Loucy (cell line): ENCODE results near the gene MOV10.

Experiments used
- H2AFZ ChIP-seq: fragments of 200-600 bp; sonication (generic); 2 replicates; pipeline ENCODE4 v1.6.0; 2016; ENCODE audit warnings: antibody characterized with exemption, mild to moderate bottlenecking, low read length, moderate library complexity
- H3F3A ChIP-seq: fragments of 200-600 bp; 2 replicates; pipeline ENCODE4 v1.6.0; 2016; ENCODE audit warnings: antibody characterized with exemption, low read depth, mild to moderate bottlenecking
- H3K27me3 ChIP-seq: fragments of 200-600 bp; sonication (generic); 2 replicates; pipeline ENCODE4 v1.6.1; 2014; ENCODE audit warnings: low read length, mild to moderate bottlenecking; ENCODE audit not compliant: insufficient read depth, poor library complexity, severe bottlenecking
- H3K36me3 ChIP-seq: fragments of 200-600 bp; sonication (generic); 2 replicates; pipeline ENCODE4 v1.6.1; 2016; ENCODE audit warnings: low read length; ENCODE audit not compliant: insufficient read depth
- H3K4me1 ChIP-seq: fragments of 200-600 bp; sonication (generic); 2 replicates; pipeline ENCODE4 v1.5.1; 2014; ENCODE audit warnings: low read length, mild to moderate bottlenecking; ENCODE audit not compliant: insufficient read depth, poor library complexity, severe bottlenecking
- H3K4me2 ChIP-seq: fragments of 200-600 bp; sonication (generic); 2 replicates; pipeline ENCODE4 v1.6.0; 2014; ENCODE audit warnings: antibody characterized with exemption, low read length, low read depth, mild to moderate bottlenecking; ENCODE audit not compliant: poor library complexity, severe bottlenecking
- H3K4me3 ChIP-seq: fragments of 200-600 bp; sonication (generic); 2 replicates; pipeline ENCODE4 v1.5.1; 2014; ENCODE audit warnings: low read length, mild to moderate bottlenecking, mixed read lengths; ENCODE audit not compliant: poor library complexity, severe bottlenecking
- H3K79me2 ChIP-seq: fragments of 200-600 bp; sonication (generic); 2 replicates; pipeline ENCODE4 v1.6.1; 2014; ENCODE audit warnings: low read length; ENCODE audit not compliant: insufficient read depth
- H3K9ac ChIP-seq: fragments of 200-600 bp; sonication (generic); 2 replicates; pipeline ENCODE4 v1.6.0; 2014; ENCODE audit warnings: mild to moderate bottlenecking, low read depth, low read length, moderate library complexity; ENCODE audit not compliant: poor library complexity, severe bottlenecking
- H3K9me2 ChIP-seq: fragments of 200-600 bp; sonication (generic); replicated peaks from 2 replicates; pipeline ENCODE4 v1.6.1; 2016; ENCODE audit warnings: low read depth, low read length, mixed read lengths
- H3K9me3 ChIP-seq: fragments of 200-600 bp; sonication (generic); 2 replicates; pipeline ENCODE4 v1.6.1; 2014; ENCODE audit warnings: mild to moderate bottlenecking, antibody characterized with exemption, low read length, low read depth; ENCODE audit not compliant: insufficient read depth
- H4K20me1 ChIP-seq: fragments of 200-600 bp; sonication (generic); 2 replicates; pipeline ENCODE4 v1.6.0; 2014; ENCODE audit warnings: antibody characterized with exemption, low read length, mild to moderate bottlenecking; ENCODE audit not compliant: insufficient read depth, poor library complexity, severe bottlenecking
- EZH2phosphoT487 ChIP-seq: fragments of 200-600 bp; IDR thresholded peaks from 2 replicates; pipeline ENCODE4 v1.6.1; 2018; ENCODE audit warnings: antibody characterized with exemption, mild to moderate bottlenecking, moderate library complexity, borderline replicate concordance
- TF ChIP-seq, protein P1 (sequence below): fragments of 200-600 bp; sonication (generic); conservative IDR thresholded peaks from 2 replicates; pipeline ENCODE4 v1.5.1; 2014; ENCODE audit warnings: mild to moderate bottlenecking, antibody characterized with exemption, low read length

The MOV10 gene

DNA sequence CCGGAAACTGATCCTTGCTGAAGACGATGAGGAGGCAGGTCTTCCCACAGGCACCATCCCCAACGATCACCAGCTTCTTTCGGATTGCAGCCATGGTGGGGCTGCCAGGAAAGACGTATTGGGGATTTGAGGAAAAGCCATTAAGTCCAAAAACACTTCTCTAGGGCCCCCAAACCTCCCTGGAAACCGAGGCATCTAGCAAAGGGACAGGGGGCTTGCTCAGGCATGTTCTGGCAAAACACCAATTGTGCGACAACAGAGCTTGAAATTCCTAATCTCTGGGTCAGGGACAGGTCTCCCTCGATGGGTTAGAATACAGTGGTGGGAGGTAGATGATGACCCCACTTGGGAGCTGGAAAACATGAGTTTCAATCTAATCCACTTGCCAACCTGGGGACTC, 29.2 kb downstream of the MOV10 start:
- TF ChIP-seq, protein P1, sequence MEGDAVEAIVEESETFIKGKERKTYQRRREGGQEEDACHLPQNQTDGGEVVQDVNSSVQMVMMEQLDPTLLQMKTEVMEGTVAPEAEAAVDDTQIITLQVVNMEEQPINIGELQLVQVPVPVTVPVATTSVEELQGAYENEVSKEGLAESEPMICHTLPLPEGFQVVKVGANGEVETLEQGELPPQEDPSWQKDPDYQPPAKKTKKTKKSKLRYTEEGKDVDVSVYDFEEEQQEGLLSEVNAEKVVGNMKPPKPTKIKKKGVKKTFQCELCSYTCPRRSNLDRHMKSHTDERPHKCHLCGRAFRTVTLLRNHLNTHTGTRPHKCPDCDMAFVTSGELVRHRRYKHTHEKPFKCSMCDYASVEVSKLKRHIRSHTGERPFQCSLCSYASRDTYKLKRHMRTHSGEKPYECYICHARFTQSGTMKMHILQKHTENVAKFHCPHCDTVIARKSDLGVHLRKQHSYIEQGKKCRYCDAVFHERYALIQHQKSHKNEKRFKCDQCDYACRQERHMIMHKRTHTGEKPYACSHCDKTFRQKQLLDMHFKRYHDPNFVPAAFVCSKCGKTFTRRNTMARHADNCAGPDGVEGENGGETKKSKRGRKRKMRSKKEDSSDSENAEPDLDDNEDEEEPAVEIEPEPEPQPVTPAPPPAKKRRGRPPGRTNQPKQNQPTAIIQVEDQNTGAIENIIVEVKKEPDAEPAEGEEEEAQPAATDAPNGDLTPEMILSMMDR = no peak
- no peak for TF ChIP-seq EZH2phosphoT487
- Histone ChIP-seq H4K20me1 (peaks cover 38% of the 10 kb centered on the region), H3K9me2 (no peaks in the 10 kb centered on the region), H3K4me1 (peaks cover 64% of the 10 kb centered on the region), H3K4me2 (peak overlapping the region; percentile 99), H3K27me3 (no peaks in the 10 kb centered on the region), H3K9me3 (no peaks in the 10 kb centered on the region), H3K79me2 (peaks cover 51% of the 10 kb centered on the region), H3K9ac (peak overlapping the region; percentile 86), H3F3A (no peaks in the 10 kb centered on the region), H3K4me3 (peak overlapping the region; percentile 80), H2AFZ (no peak overlapping the region), H3K36me3 (peaks cover 20% of the 10 kb centered on the region; the same call in 1 of the 2 replicates)

DNA sequence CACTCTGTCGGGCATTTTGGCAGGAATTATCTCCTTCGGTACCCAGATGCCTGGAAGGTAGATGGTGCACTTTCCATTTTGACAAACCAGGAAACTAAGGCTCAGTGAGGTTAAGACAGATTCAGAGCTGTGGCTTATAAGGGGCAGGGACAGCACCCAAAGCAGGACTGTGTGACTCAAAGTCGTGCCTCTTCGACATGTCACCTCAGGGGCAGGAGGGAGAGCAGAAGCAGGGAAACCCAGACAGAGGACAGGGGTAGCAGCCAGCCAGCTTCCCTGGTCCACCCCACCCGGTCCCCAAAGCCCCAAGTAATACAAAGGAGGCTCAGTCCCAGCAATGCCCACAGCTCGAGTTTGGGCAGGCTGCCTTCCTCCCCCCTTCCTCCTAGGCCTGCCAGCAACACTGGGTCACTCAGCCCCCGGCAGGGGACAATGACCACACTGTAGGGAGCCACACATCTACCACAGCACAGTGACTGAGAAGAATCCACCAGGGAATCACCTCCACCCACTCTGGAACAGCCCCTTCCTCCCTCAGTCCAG, 30.0 kb downstream of the MOV10 start:
- no peaks in the 10 kb centered on the region for H3F3A ChIP-seq
- H3K79me2 ChIP-seq = peaks cover 51% of the 10 kb centered on the region
- TF ChIP-seq, protein P1 = no peak
- no peak for TF ChIP-seq EZH2phosphoT487
- peak overlapping the region; percentile 86 for H3K9ac ChIP-seq
- H3K9me3 ChIP-seq = no peaks in the 10 kb centered on the region
- H3K4me1 ChIP-seq = peaks cover 58% of the 10 kb centered on the region
- H3K27me3 ChIP-seq = no peaks in the 10 kb centered on the region
- peak overlapping the region; percentile 80 for H3K4me3 ChIP-seq
- no peak overlapping the region for H2AFZ ChIP-seq
- H4K20me1 ChIP-seq = peaks cover 38% of the 10 kb centered on the region
- H3K4me2 ChIP-seq = peak overlapping the region; percentile 99
- H3K9me2 ChIP-seq = no peaks in the 10 kb centered on the region
- peaks cover 12% of the 10 kb centered on the region; the same call in 1 of the 2 replicates for H3K36me3 ChIP-seq

DNA sequence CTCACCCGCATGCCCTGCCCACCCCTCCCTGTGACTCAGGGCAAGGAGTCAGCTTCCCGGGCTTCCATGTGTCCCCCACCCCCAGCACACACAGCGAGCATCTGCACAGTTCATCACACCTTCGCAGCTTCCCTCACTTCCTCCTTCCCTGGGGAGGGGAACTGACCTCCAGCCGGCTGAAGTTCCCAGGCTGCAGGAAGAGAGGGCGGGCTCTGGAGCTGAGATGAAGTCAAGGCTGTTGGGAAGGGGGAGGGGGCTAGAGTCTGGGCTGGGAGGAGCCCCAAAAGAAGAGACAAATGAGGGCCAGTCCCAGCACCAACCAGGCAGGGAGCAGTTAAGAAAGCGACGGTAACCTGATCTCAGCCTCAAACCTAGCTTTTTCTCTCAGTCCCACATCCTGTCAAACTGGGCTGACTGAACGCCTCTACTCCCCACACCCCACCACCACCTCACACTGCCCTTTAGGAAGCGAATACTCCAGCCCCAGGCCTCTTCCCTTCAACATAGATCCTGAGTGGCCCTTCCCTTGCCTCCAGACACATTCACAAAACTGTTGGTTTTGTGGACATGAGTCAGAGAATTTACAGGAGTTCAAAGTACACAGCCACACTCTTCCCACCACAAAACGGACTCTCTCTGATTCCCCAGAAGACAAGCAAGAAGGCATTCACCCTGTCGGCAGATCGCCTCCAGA, 30.6 kb downstream of the MOV10 start:
- Histone ChIP-seq H3F3A (no peaks in the 10 kb centered on the region), H3K9ac (peak overlapping the region; percentile 86), H3K4me1 (peaks cover 51% of the 10 kb centered on the region), H3K4me2 (peak overlapping the region; percentile 99), H3K9me2 (no peaks in the 10 kb centered on the region), H3K4me3 (peak overlapping the region; percentile 80), H2AFZ (no peak overlapping the region), H3K79me2 (peaks cover 51% of the 10 kb centered on the region), H3K9me3 (no peaks in the 10 kb centered on the region), H3K27me3 (no peaks in the 10 kb centered on the region), H4K20me1 (peaks cover 31% of the 10 kb centered on the region), H3K36me3 (peaks cover 6% of the 10 kb centered on the region; the same call in 1 of the 2 replicates)
- TF ChIP-seq EZH2phosphoT487 = no peak
- TF ChIP-seq, protein P1 = no peak
